CD4-positive, alpha-beta T cell (primary cell): ENCODE measurements around the gene GPI. TPM values are rescaled to one million over a fixed set of nuclear protein-coding genes. Genes with fewer than 3 reads are reported as not detected.

Experiments used
- ATAC-seq: fragments of 200-7000 bp; cut with Tn5 transposase; one replicate; pipeline ENCODE4 v1.10.0; 2022; ENCODE audit warnings: mild to moderate bottlenecking; ENCODE audit not compliant: poor library complexity
- CTCF ChIA-PET: fragments of 350-600 bp; sonication (Branson Sonifier 250); formaldehyde crosslinking; loops from one replicate; lab custom pipeline; 2021; ENCODE audit warnings: antibody characterized with exemption, inconsistent platforms; lab: Charles Lee
- POLR2A ChIA-PET: fragments of 350-600 bp; sonication (Branson Sonifier 250); formaldehyde crosslinking; loops from one replicate; lab custom pipeline; 2021; ENCODE audit warnings: antibody characterized with exemption, inconsistent platforms; lab: Charles Lee
- DNase-seq, 14 experiments: peaks; one replicate each; pipeline ENCODE4 v3.0.0-alpha.2; 2013 to 2020; ENCODE audit warnings: mixed read lengths in 2 of 14
- H3K27ac ChIP-seq, 2 donors: one replicate each; pipeline versions ENCODE4 v1.5.1 to v1.7.0; 2013; ENCODE audit warnings: low read length in 2 of 2, low read depth in 1 of 2, mild to moderate bottlenecking in 1 of 2
- H3K27me3 ChIP-seq, 2 experiments: 1 replicate in 1 of 2; 2 replicates in 1 of 2; pipeline versions ENCODE4 v1.6.1 to v1.7.0; 2013; ENCODE audit warnings: low read length in 2 of 2, control low read depth in 1 of 2, mild to moderate bottlenecking in 1 of 2, moderate library complexity in 1 of 2; ENCODE audit not compliant: insufficient read depth in 2 of 2, control insufficient read depth in 1 of 2
- H3K36me3 ChIP-seq: one replicate; pipeline ENCODE4 v1.6.1; 2013; ENCODE audit warnings: low read length, control low read depth; ENCODE audit not compliant: insufficient read depth
- H3K4me1 ChIP-seq: one replicate; pipeline ENCODE4 v1.6.1; 2013; ENCODE audit warnings: low read length, control low read depth; ENCODE audit not compliant: insufficient read depth
- H3K4me3 ChIP-seq: one replicate; pipeline ENCODE4 v1.5.1; 2013; ENCODE audit warnings: mild to moderate bottlenecking, low read length, moderate library complexity
- H3K9me3 ChIP-seq, 2 experiments: 1 replicate in 1 of 2; 2 replicates in 1 of 2; pipeline versions ENCODE4 v1.6.1 to v1.7.0; 2013; ENCODE audit warnings: low read length in 2 of 2, mild to moderate bottlenecking in 2 of 2, control low read depth in 1 of 2, moderate library complexity in 1 of 2; ENCODE audit not compliant: control insufficient read depth in 1 of 2, insufficient read depth in 1 of 2
- H3K27ac Mint-ChIP-seq: one replicate; pipeline ENCODE4 v1.8.0; 2020; ENCODE audit warnings: mixed read lengths
- H3K27me3 Mint-ChIP-seq: one replicate; pipeline ENCODE4 v1.8.0; 2021; ENCODE audit warnings: mixed read lengths
- H3K36me3 Mint-ChIP-seq: one replicate; pipeline ENCODE4 v1.8.0; 2021; ENCODE audit warnings: low read depth, mixed read lengths
- H3K4me1 Mint-ChIP-seq: one replicate; pipeline ENCODE4 v1.8.0; 2021; ENCODE audit warnings: low read depth, mixed read lengths
- H3K4me3 Mint-ChIP-seq: one replicate; pipeline ENCODE4 v1.8.0; 2020; ENCODE audit warnings: mild to moderate bottlenecking, mixed read lengths
- H3K9me3 Mint-ChIP-seq: one replicate; pipeline ENCODE4 v1.8.0; 2020; ENCODE audit warnings: mixed read lengths
- intact Hi-C, 2 experiments: fragments of 100-400 bp; cut with DNase I in 1 of 2; cut with micrococcal nuclease in 1 of 2; formaldehyde crosslinking; loops; one replicate each; pipeline versions ENCODE4 v1.15.1 to v1.9.0; 2023 to 2025; cut with DNase I, micrococcal nuclease
- total RNA-seq, 174 experiments: library from RNA in 2 of 174; stranded (reverse) in 2 of 174; gene quantifications; one replicate each; pipeline ENCODE4 v1.2.3 and lab custom pipeline; 2021 to 2026
- TF ChIP-seq, protein P1 (sequence below): fragments of 200-600 bp; IDR thresholded peaks from one replicate; pipeline ENCODE4 v1.8.0; 2022; ENCODE audit warnings: antibody characterized with exemption, mild to moderate bottlenecking

The GPI gene
- total RNA-seq, 2 experiments from 2014 or later: 85.0 to 86.0 TPM

DNA sequence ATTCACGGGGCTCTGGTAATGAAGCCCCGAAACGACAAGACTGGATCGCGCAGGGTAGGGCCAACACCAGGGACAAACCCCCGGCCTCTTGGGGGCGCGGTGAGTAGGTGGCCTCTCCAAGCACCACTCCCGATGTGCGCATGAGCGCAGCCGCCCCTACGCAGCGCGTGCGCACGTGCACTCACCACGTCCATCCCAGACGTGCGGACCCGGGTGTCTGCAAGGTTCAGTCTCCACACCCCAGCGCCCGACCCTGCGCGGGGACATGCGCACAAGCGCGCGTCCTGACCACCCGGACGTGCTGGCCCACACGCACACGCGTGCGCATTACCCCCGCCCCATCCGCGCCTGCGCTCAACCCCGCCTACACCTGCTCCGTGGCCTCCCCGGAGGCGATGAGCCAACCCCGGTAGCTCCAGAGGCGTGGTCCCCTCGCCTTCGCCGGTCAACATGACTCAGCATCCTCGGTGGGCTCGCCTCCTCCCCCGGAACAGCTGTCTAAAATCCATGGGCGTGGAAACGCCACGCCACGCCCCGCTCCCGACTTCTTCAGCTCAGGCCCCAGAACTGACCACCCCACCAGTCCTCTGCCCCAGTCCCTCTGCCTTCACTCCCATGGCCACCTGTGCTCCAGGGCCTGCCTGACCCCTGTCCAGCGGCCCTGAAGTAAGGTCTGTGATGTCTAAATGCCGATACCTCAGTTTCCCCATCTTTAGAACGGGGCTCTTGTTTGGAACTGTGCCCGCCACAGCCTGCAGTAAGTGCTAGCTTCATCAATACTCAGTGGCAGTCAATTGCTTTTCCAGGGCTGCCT is 5.6 kb upstream of the GPI start:
- ATAC-seq: peak; percentile 87

GRCh38 chr19:34359954-34360315 is 5.1 kb upstream of the GPI start:
- ChIA-PET POLR2A (interaction anchor here (0.6 to 1.8 kb wide), 11 partner anchors 10 to 187 kb away, joined by 3 to 7 read pairs (median 4); partner anchors contain the start of genes LSM14A, PDCD2L and UBA2), CTCF (interaction anchor here (1.0 to 1.8 kb wide), 4 partner anchors 11 to 71 kb away, joined by 4 to 5 read pairs (median 4); no protein-coding TSS in a partner anchor)
- Mint-ChIP-seq H3K27ac (peak overlapping the region; percentile 90), H3K4me3 (peak overlapping the region; percentile 89), H3K4me1 (peaks cover 36% of the 10 kb centered on the region), H3K9me3 (no peaks in the 10 kb centered on the region), H3K27me3 (no peaks in the 10 kb centered on the region), H3K36me3 (peaks cover 8% of the 10 kb centered on the region)
- H3K27ac ChIP-seq: peak overlapping the region; percentile 13 to 55
- DNase-seq (no peak), ATAC-seq (no peak)
- intact Hi-C loops: loop anchor here (1.0 to 10.0 kb wide), 4 partner anchors 44 to 315 kb away; partner anchors contain the start of genes PDCD2L (in 2 of the 2), SCGB2B2 (in 1 of the 2) and ZNF302 (in 1 of the 2)
- TF ChIP-seq, protein P1, sequence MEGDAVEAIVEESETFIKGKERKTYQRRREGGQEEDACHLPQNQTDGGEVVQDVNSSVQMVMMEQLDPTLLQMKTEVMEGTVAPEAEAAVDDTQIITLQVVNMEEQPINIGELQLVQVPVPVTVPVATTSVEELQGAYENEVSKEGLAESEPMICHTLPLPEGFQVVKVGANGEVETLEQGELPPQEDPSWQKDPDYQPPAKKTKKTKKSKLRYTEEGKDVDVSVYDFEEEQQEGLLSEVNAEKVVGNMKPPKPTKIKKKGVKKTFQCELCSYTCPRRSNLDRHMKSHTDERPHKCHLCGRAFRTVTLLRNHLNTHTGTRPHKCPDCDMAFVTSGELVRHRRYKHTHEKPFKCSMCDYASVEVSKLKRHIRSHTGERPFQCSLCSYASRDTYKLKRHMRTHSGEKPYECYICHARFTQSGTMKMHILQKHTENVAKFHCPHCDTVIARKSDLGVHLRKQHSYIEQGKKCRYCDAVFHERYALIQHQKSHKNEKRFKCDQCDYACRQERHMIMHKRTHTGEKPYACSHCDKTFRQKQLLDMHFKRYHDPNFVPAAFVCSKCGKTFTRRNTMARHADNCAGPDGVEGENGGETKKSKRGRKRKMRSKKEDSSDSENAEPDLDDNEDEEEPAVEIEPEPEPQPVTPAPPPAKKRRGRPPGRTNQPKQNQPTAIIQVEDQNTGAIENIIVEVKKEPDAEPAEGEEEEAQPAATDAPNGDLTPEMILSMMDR: no peak
- peaks cover 5% of the 10 kb centered on the region for H3K36me3 ChIP-seq
- H3K27me3 ChIP-seq: no peaks in the 10 kb centered on the region
- no peaks in the 10 kb centered on the region for H3K9me3 ChIP-seq
- peak overlapping the region; percentile 66 for H3K4me3 ChIP-seq
- H3K4me1 ChIP-seq: peaks cover 29% of the 10 kb centered on the region

More for the DNA sequence above, 5.6 kb upstream of the GPI start:
- H3K27me3 Mint-ChIP-seq: no peaks in the 10 kb centered on the region
- H3K4me3 Mint-ChIP-seq: peak overlapping the region; percentile 89
- peak; percentile 80 to 98 (median 93) for DNase-seq
- Histone ChIP-seq H3K4me3 (peak overlapping the region; percentile 66), H3K36me3 (peaks cover 9% of the 10 kb centered on the region), H3K4me1 (peaks cover 24% of the 10 kb centered on the region), H3K9me3 (no peaks in the 10 kb centered on the region), H3K27me3 (no peaks in the 10 kb centered on the region), H3K27ac (peak overlapping the region; percentile 57 to 58)
- intact Hi-C loops: loop anchor here (1.0 to 2.0 kb wide), 3 partner anchors 45 to 71 kb away; partner anchors contain the start of gene PDCD2L (in 2 of the 2)
- ChIA-PET CTCF (interaction anchor here (0.6 to 1.8 kb wide), 6 partner anchors 11 to 71 kb away, joined by 3 to 5 read pairs (median 4); no protein-coding TSS in a partner anchor), POLR2A (interaction anchor here (0.6 to 1.8 kb wide), 14 partner anchors 9 to 186 kb away, joined by 3 to 7 read pairs (median 4); partner anchors contain the start of genes LSM14A, PDCD2L and UBA2)
- TF ChIP-seq, protein P1: peak; percentile 74
- H3K27ac Mint-ChIP-seq: peak overlapping the region; percentile 90
- peaks cover 8% of the 10 kb centered on the region for H3K36me3 Mint-ChIP-seq
- H3K9me3 Mint-ChIP-seq: no peaks in the 10 kb centered on the region
- H3K4me1 Mint-ChIP-seq: peaks cover 31% of the 10 kb centered on the region

DNA sequence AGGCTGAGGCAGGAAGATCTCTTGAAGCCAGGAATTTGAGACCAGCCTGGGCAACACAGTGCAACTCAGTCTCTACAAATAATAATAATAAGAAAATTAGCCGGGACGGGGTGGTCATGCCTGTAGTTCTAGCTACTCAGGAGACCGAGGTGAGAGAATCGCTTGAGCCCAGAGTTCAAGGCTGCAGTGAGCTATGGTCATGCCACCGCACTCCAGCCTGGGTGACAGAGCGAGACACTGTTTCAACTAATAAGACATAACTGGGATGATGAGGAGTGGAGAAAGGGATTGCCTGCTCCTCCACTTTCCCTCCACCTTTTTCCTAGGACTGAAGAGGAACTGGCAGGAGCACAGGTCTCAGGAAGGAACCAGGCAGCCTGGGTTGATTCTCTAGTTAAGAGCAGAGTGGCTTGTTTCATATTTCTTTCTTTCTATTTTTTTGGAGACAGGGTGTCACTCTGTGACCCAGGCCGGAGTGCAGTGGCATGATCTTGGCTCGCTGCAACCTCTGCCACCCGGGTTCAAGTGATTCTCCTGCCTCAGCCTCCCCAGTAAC is 4.6 kb upstream of the GPI start:
- Histone ChIP-seq H3K27me3 (no peaks in the 10 kb centered on the region), H3K36me3 (peaks cover 2% of the 10 kb centered on the region), H3K4me3 (no peak overlapping the region), H3K4me1 (peaks cover 29% of the 10 kb centered on the region), H3K9me3 (no peaks in the 10 kb centered on the region), H3K27ac (peak overlapping the region in 1 of 2 donors; percentile 13)
- Mint-ChIP-seq H3K36me3 (peaks cover 5% of the 10 kb centered on the region), H3K27ac (peak overlapping the region; percentile 90), H3K4me3 (peak overlapping the region; percentile 89), H3K4me1 (peaks cover 37% of the 10 kb centered on the region), H3K9me3 (no peaks in the 10 kb centered on the region), H3K27me3 (no peaks in the 10 kb centered on the region)
- TF ChIP-seq, protein P1: no peak
- ChIA-PET CTCF (interaction anchor here (0.6 kb wide), 1 partner anchor 1297 kb away, joined by 5 read pairs; no protein-coding TSS in a partner anchor), POLR2A (interaction anchor here (1.8 kb wide), 1 partner anchor 53 kb away, joined by 4 read pairs; no protein-coding TSS in a partner anchor)
- intact Hi-C loops: loop anchor here in 1 of 2 experiments (10.0 kb wide), 1 partner anchor 314 kb away; the partner anchor contains the start of genes SCGB2B2 and ZNF302
- no peak for ATAC-seq
- DNase-seq: no peak
